Ectodermal cell (in vitro differentiated cells): Measurements from ENCODE around the gene GPC5.

Experiments
- H3K27ac ChIP-seq: 2 replicates; pipeline ENCODE4 v1.7.0; 2013; ENCODE audit warnings: mild to moderate bottlenecking, low read depth, low read length; ENCODE audit not compliant: insufficient read depth, poor library complexity, severe bottlenecking
- H3K27me3 ChIP-seq: 2 replicates; pipeline ENCODE4 v1.7.0; 2013; ENCODE audit warnings: mild to moderate bottlenecking, low read length; ENCODE audit not compliant: insufficient read depth, control insufficient read depth, poor library complexity, severe bottlenecking
- H3K36me3 ChIP-seq: one replicate; pipeline ENCODE4 v1.7.0; 2013; ENCODE audit warnings: low read length; ENCODE audit not compliant: control insufficient read depth, insufficient read depth
- H3K4me1 ChIP-seq: one replicate; pipeline ENCODE4 v1.7.0; 2013; ENCODE audit warnings: low read length; ENCODE audit not compliant: control insufficient read depth, insufficient read depth
- H3K4me3 ChIP-seq: 2 replicates; pipeline ENCODE4 v1.7.0; 2013; ENCODE audit warnings: low read depth, low read length, control low read depth; ENCODE audit not compliant: insufficient read depth
- H3K9me3 ChIP-seq: 2 replicates; pipeline ENCODE4 v1.7.0; 2013; ENCODE audit warnings: mild to moderate bottlenecking, low read length, moderate library complexity; ENCODE audit not compliant: control insufficient read depth
- WGBS, 2 experiments: methylation state at CpG; one replicate each; pipeline ENCODE4 v1.1.7; 2013; ENCODE audit warnings: missing lambda C conversion rate in 2 of 2; 5-methylcytosine and 5-hydroxymethylcytosine counted together

Gene GPC5

GRCh38 chr13:91579320-91579719 lies 180.9 kb downstream of the GPC5 start:
- H3K27ac ChIP-seq, result no peak overlapping the region
- H3K9me3 ChIP-seq, result no peaks in the 10 kb centered on the region
- 93 to 94% methylated on average over 7 of the region's 7 CpGs for WGBS, 2 experiments

GRCh38 chr13:91580749-91581148 lies 182.3 kb downstream of the GPC5 start:
- H3K27ac ChIP-seq, result no peak overlapping the region
- no peaks in the 10 kb centered on the region for H3K9me3 ChIP-seq
- WGBS, 2 experiments, result 87 to 95% methylated on average over 1 to 2 of the region's 2 CpGs
- no peaks in the 10 kb centered on the region for H3K4me1 ChIP-seq
- no peaks in the 10 kb centered on the region for H3K36me3 ChIP-seq
- H3K27me3 ChIP-seq, result no peaks in the 10 kb centered on the region
- H3K4me3 ChIP-seq, result no peak overlapping the region

More at GRCh38 chr13:91579320-91579719, 180.9 kb downstream of the GPC5 start:
- Histone ChIP-seq H3K4me1 (no peaks in the 10 kb centered on the region), H3K4me3 (no peak overlapping the region), H3K27me3 (no peaks in the 10 kb centered on the region), H3K36me3 (no peaks in the 10 kb centered on the region)

GRCh38 chr13:91586609-91587008 lies 188.2 kb downstream of the GPC5 start:
- WGBS, 2 experiments, result no CpG with 5 or more reads among the region's 1 CpG
- no peaks in the 10 kb centered on the region for H3K9me3 ChIP-seq
- H3K27ac ChIP-seq, result no peak overlapping the region
- H3K27me3 ChIP-seq, result no peaks in the 10 kb centered on the region
- H3K4me1 ChIP-seq, result no peaks in the 10 kb centered on the region
- H3K4me3 ChIP-seq, result no peak overlapping the region
- no peaks in the 10 kb centered on the region for H3K36me3 ChIP-seq

- H3K36me3 ChIP-seq, result no peaks in the 10 kb centered on the region
- no peak overlapping the region for H3K27ac ChIP-seq
- no peaks in the 10 kb centered on the region for H3K9me3 ChIP-seq
- no peak overlapping the region for H3K4me3 ChIP-seq
- no peaks in the 10 kb centered on the region for H3K4me1 ChIP-seq
- H3K27me3 ChIP-seq, result no peaks in the 10 kb centered on the region
Measured at GRCh38 chr13:91588541-91588940, 190.1 kb downstream of the GPC5 start.

- Histone ChIP-seq H3K27ac (no peak overlapping the region), H3K4me1 (no peaks in the 10 kb centered on the region), H3K9me3 (no peaks in the 10 kb centered on the region), H3K27me3 (no peaks in the 10 kb centered on the region), H3K36me3 (no peaks in the 10 kb centered on the region), H3K4me3 (no peak overlapping the region)
- WGBS, 2 experiments, result 77 to 79% methylated on average over 6 of the region's 6 CpGs
Measured at GRCh38 chr13:91592056-91593014, 193.9 kb downstream of the GPC5 start.

GRCh38 chr13:91593456-91593855 lies 195.0 kb downstream of the GPC5 start:
- H3K27me3 ChIP-seq, result no peaks in the 10 kb centered on the region
- WGBS, 2 experiments, result no CpG with 5 or more reads among the region's 1 CpG
- no peaks in the 10 kb centered on the region for H3K36me3 ChIP-seq
- H3K4me3 ChIP-seq, result no peak overlapping the region
- no peaks in the 10 kb centered on the region for H3K9me3 ChIP-seq
- H3K27ac ChIP-seq, result no peak overlapping the region
- H3K4me1 ChIP-seq, result no peaks in the 10 kb centered on the region

- H3K9me3 ChIP-seq, result no peaks in the 10 kb centered on the region
- H3K27me3 ChIP-seq, result no peaks in the 10 kb centered on the region
- no peak overlapping the region for H3K27ac ChIP-seq
- H3K4me3 ChIP-seq, result no peak overlapping the region
- WGBS, 2 experiments, result 87 to 96% methylated on average over 1 of the region's 1 CpG
- no peaks in the 10 kb centered on the region for H3K36me3 ChIP-seq
- no peaks in the 10 kb centered on the region for H3K4me1 ChIP-seq
Measured at GRCh38 chr13:91594061-91594460, 195.6 kb downstream of the GPC5 start.

GRCh38 chr13:91595677-91596076 lies 197.3 kb downstream of the GPC5 start:
- Histone ChIP-seq H3K4me1 (no peaks in the 10 kb centered on the region), H3K36me3 (no peaks in the 10 kb centered on the region), H3K9me3 (no peaks in the 10 kb centered on the region), H3K4me3 (no peak overlapping the region), H3K27ac (no peak overlapping the region), H3K27me3 (no peaks in the 10 kb centered on the region)
- 86% methylated on average over 2 of the region's 2 CpGs; no CpG with 5 or more reads in 1 of the 2 experiments for WGBS, 2 experiments

- no peak overlapping the region for H3K27ac ChIP-seq
- H3K36me3 ChIP-seq, result no peaks in the 10 kb centered on the region
- H3K4me1 ChIP-seq, result no peaks in the 10 kb centered on the region
- 91 to 98% methylated on average over 2 of the region's 2 CpGs for WGBS, 2 experiments
- H3K9me3 ChIP-seq, result no peaks in the 10 kb centered on the region
- H3K27me3 ChIP-seq, result no peaks in the 10 kb centered on the region
- no peak overlapping the region for H3K4me3 ChIP-seq
Measured at GRCh38 chr13:91596842-91597241, 198.4 kb downstream of the GPC5 start.

GRCh38 chr13:91598655-91599054 lies 200.2 kb downstream of the GPC5 start:
- no peak overlapping the region for H3K4me3 ChIP-seq
- H3K4me1 ChIP-seq, result no peaks in the 10 kb centered on the region
- no peak overlapping the region for H3K27ac ChIP-seq
- no peaks in the 10 kb centered on the region for H3K27me3 ChIP-seq
- no peaks in the 10 kb centered on the region for H3K36me3 ChIP-seq
- no peaks in the 10 kb centered on the region for H3K9me3 ChIP-seq
